Panc1 (cell line): ENCODE results near the gene SCRG1. TPM values are rescaled to one million over a fixed set of nuclear protein-coding genes. Genes with fewer than 3 reads are reported as not detected.

Experiments used
- ATAC-seq: fragments of 200-7000 bp; cut with Tn5 transposase; 2 replicates; pipeline ENCODE4 v1.9.1; 2020; ENCODE audit warnings: mild to moderate bottlenecking, moderate library complexity
- BruUV-seq: library from RNA; stranded (reverse); fragments of 400-500 nt; replicated peaks from 2 replicates; lab custom pipeline; 2021; lab: Mats Ljungman, UMichigan
- CTCF ChIA-PET: fragments of 300-600 bp; sonication (Branson Sonifier 250); formaldehyde crosslinking; loops from one replicate; lab custom pipeline; 2022; ENCODE audit warnings: antibody characterized with exemption; lab: Charles Lee
- POLR2A ChIA-PET: fragments of 300-600 bp; sonication (Branson Sonifier 250); formaldehyde crosslinking; loops from one replicate; lab custom pipeline; 2022; ENCODE audit warnings: antibody characterized with exemption; lab: Charles Lee
- DNase-seq: peaks from one replicate; pipeline ENCODE4 v3.0.0-alpha.2; 2010; ENCODE audit warnings: low read depth, low spot score
- H3K27ac ChIP-seq: 2 replicates; pipeline ENCODE4 v1.5.1; 2011; ENCODE audit warnings: mild to moderate bottlenecking, low read length, inconsistent platforms
- H3K27me3 ChIP-seq: fragments of 200-500 bp; sonication (Bioruptor generic); 2 replicates; pipeline ENCODE4 v1.6.0; 2014; ENCODE audit warnings: low read length, inconsistent platforms; ENCODE audit not compliant: control insufficient read depth, insufficient read depth
- H3K36me3 ChIP-seq: fragments of 200-500 bp; sonication (Bioruptor generic); 2 replicates; pipeline ENCODE4 v1.5.1; 2014; ENCODE audit warnings: inconsistent platforms, mild to moderate bottlenecking, low read length, moderate library complexity; ENCODE audit not compliant: control insufficient read depth, insufficient read depth
- H3K4me1 ChIP-seq: 2 replicates; pipeline ENCODE4 v1.5.1; 2011; ENCODE audit warnings: inconsistent platforms, mild to moderate bottlenecking, low read length, moderate library complexity; ENCODE audit not compliant: control insufficient read depth, insufficient read depth
- H3K4me3 ChIP-seq, 2 experiments: 2 replicates each; pipeline ENCODE4 v1.5.1; 2011 to 2012; ENCODE audit warnings: low read depth in 2 of 2, low read length in 2 of 2, mild to moderate bottlenecking in 2 of 2, inconsistent platforms in 1 of 2, moderate library complexity in 1 of 2
- H3K9me3 ChIP-seq: fragments of 200-500 bp; sonication (Bioruptor generic); 2 replicates; pipeline ENCODE4 v1.5.1; 2014; ENCODE audit warnings: low read depth, mild to moderate bottlenecking, inconsistent platforms, low read length, moderate library complexity; ENCODE audit not compliant: control insufficient read depth, insufficient read depth
- CTCF ChIP-seq: fragments of 450-650 bp; IDR thresholded peaks from 2 replicates; pipeline ENCODE4 v1.5.1; 2017; ENCODE audit warnings: mild to moderate bottlenecking
- POLR2AphosphoS5 ChIP-seq: IDR thresholded peaks from 2 replicates; pipeline ENCODE4 v1.6.1; 2012; ENCODE audit warnings: mild to moderate bottlenecking, low read depth, low read length, moderate library complexity
- REST ChIP-seq, 2 experiments: IDR thresholded peaks; 2 replicates each; pipeline ENCODE4 v1.6.1; 2011 to 2012; ENCODE audit warnings: low read depth in 2 of 2, control low read depth in 1 of 2, low read length in 1 of 2, mild to moderate bottlenecking in 1 of 2, moderate library complexity in 1 of 2; ENCODE audit not compliant: insufficient read depth in 1 of 2
- SIN3A ChIP-seq: IDR thresholded peaks from 2 replicates; pipeline ENCODE4 v1.6.1; 2012; ENCODE audit warnings: low read depth, mild to moderate bottlenecking, low read length, moderate library complexity, borderline replicate concordance; ENCODE audit not compliant: insufficient read depth
- TCF7L2 ChIP-seq: IDR thresholded peaks from 2 replicates; pipeline ENCODE4 v1.6.1; 2011; ENCODE audit warnings: mild to moderate bottlenecking, low read depth, low read length, inconsistent platforms
- in situ Hi-C: cut with HindIII; loops from 2 replicates; pipeline ENCODE4 v1.10.0; 2016; ENCODE audit warnings: low sequenced_read_pairs, low pct_unique_long_range_greater_than_20kb
- intact Hi-C: fragments of 100-400 bp; cut with micrococcal nuclease; formaldehyde crosslinking; loops from one replicate; pipeline ENCODE4 v1.10.0; 2022; ENCODE audit not compliant: unreplicated experiment
- total RNA-seq: library from RNA; stranded (reverse); gene quantifications from one replicate; pipeline ENCODE4 v1.2.1, GENCODE V29; 2021; ENCODE audit not compliant: unreplicated experiment

The SCRG1 gene
- total RNA-seq, 1 experiment from 2014 or later, result not detected

GRCh38 chr4:173374588-173374987 lies 24.3 kb downstream of the SCRG1 start:
- CTCF ChIA-PET, result no interaction called here
- no TSS peak for BruUV-seq
- ATAC-seq (no peak), DNase-seq (no peak)
- POLR2A ChIA-PET, result no interaction called here
- intact Hi-C loops, result loop anchor here (5.0 kb wide), 1 partner anchor 43 kb away; no protein-coding TSS in a partner anchor
- no peak overlapping the region for H3K27ac ChIP-seq
- H3K36me3 ChIP-seq, result peaks cover 10% of the 10 kb centered on the region
- H3K9me3 ChIP-seq, result no peaks in the 10 kb centered on the region
- no peak for TF ChIP-seq CTCF
- no peak for TF ChIP-seq SIN3A
- no peak for TF ChIP-seq POLR2AphosphoS5
- no peak for TF ChIP-seq TCF7L2
- TF ChIP-seq REST (IDR thresholded peaks at IDR 0.05; ENCODE audit: insufficient read depth in 1 of 2, low read depth in 2 of 2, low read length in 1 of 2), result no peak
- no peak overlapping the region for H3K4me3 ChIP-seq
- H3K27me3 ChIP-seq, result no peaks in the 10 kb centered on the region
- in situ Hi-C loops, result no loop called here
- H3K4me1 ChIP-seq, result no peaks in the 10 kb centered on the region

- Histone ChIP-seq H3K4me1 (no peaks in the 10 kb centered on the region), H3K36me3 (peaks cover 10% of the 10 kb centered on the region), H3K27ac (peak overlapping the region; percentile 82), H3K9me3 (no peaks in the 10 kb centered on the region), H3K27me3 (no peaks in the 10 kb centered on the region), H3K4me3 (peak overlapping the region; percentile 77 to 99)
- intact Hi-C loops, result loop anchor here (5.0 kb wide), 1 partner anchor 46 kb away; no protein-coding TSS in a partner anchor
- no peak for DNase-seq
- no TSS peak for BruUV-seq
- no peak for TF ChIP-seq TCF7L2
- no peak for TF ChIP-seq POLR2AphosphoS5
- CTCF ChIA-PET, result interaction anchor here (0.6 kb wide), 1 partner anchor 25 kb away, joined by 3 read pairs; no protein-coding TSS in a partner anchor
- POLR2A ChIA-PET, result interaction anchor here (1.2 to 3.1 kb wide), 2 partner anchors 34 to 37 kb away, joined by 4 to 19 read pairs; partner anchors contain the start of gene HMGB2
- ATAC-seq, result peak; percentile 34
- in situ Hi-C loops, result no loop called here
Observed at GRCh38 chr4:173371292-173372192, 27.4 kb downstream of the SCRG1 start.
